ENCODE measurements around the gene REEP3.

GRCh38 chr10:63536698-63537097 is 15.5 kb downstream of the REEP3 start:
- TF ChIP-seq, protein P1, sequence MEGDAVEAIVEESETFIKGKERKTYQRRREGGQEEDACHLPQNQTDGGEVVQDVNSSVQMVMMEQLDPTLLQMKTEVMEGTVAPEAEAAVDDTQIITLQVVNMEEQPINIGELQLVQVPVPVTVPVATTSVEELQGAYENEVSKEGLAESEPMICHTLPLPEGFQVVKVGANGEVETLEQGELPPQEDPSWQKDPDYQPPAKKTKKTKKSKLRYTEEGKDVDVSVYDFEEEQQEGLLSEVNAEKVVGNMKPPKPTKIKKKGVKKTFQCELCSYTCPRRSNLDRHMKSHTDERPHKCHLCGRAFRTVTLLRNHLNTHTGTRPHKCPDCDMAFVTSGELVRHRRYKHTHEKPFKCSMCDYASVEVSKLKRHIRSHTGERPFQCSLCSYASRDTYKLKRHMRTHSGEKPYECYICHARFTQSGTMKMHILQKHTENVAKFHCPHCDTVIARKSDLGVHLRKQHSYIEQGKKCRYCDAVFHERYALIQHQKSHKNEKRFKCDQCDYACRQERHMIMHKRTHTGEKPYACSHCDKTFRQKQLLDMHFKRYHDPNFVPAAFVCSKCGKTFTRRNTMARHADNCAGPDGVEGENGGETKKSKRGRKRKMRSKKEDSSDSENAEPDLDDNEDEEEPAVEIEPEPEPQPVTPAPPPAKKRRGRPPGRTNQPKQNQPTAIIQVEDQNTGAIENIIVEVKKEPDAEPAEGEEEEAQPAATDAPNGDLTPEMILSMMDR (IDR thresholded peaks at IDR 0.05) = no peak
- no peak for TF ChIP-seq EZH2 (IDR thresholded peaks at IDR 0.05; ENCODE audit: borderline replicate concordance, insufficient read depth, low read depth, low read length, poor library complexity, severe bottlenecking)

Measured in B cell (primary cell).